Stimulated activated CD8-positive, alpha-beta memory T cell treated with anti-CD3 and anti-CD28 coated beads, Interleukin-7, amount 100 ng/mL, for 24 hours (primary cell): ENCODE measurements around the gene POLR3K.

Experiments used
- DNase-seq: peaks from one replicate; pipeline ENCODE4 v3.0.0-alpha.2; 2020; ENCODE audit warnings: low read depth

Gene POLR3K

DNA sequence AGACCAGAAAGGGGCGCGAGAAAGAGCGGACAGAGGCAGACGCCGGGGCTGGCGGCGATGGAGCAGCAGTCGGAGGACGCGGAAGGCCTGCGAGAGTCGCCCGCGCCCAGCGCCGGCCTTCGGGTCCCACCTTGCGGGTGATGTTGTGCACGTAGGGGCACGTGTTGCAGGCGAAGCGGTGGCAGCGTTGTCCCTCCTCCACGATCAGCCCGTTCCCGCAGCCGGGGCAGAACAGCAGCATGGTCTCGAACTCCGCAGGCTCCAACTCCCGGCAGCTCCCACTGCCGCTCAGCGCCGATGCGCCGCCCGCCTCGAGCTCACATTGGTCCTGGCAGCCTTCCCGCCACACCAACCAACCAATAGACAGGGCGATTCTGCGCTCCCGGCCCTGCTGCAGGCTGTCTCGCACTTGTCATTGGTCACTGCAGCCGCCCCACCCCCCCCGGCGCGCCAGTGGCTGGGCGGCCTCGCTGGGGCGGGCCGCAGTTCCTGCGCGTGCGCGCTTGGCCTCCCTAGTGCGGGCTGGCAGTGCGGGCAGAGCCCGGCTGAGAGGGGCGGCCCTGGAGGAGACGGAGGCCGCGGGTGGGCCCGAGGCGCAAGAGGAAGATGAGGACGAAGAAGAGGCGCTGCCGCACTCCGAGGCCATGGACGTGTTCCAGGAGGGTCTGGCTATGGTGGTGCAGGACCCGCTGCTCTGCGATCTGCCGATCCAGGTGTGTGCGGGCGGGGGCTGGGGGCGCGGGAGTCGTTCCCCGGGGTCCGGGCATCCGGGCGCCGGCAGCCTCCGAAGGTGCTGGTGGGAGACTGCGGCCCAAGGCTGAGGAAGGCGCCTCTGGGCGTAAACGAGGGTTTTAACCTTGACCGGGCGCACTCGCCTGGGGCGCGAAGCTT lies at the start of gene POLR3K, which contains the start of gene SNRNP25:
POLR3K (minus strand) TSS at position 263 of the 891 bp plus-strand sequence; CDS start at position 241, 22 bp downstream.
SNRNP25 (plus strand) TSS at position 483 of the 891 bp plus-strand sequence; CDS start at position 672, 189 bp downstream.
- peak; percentile 97 for DNase-seq

DNA sequence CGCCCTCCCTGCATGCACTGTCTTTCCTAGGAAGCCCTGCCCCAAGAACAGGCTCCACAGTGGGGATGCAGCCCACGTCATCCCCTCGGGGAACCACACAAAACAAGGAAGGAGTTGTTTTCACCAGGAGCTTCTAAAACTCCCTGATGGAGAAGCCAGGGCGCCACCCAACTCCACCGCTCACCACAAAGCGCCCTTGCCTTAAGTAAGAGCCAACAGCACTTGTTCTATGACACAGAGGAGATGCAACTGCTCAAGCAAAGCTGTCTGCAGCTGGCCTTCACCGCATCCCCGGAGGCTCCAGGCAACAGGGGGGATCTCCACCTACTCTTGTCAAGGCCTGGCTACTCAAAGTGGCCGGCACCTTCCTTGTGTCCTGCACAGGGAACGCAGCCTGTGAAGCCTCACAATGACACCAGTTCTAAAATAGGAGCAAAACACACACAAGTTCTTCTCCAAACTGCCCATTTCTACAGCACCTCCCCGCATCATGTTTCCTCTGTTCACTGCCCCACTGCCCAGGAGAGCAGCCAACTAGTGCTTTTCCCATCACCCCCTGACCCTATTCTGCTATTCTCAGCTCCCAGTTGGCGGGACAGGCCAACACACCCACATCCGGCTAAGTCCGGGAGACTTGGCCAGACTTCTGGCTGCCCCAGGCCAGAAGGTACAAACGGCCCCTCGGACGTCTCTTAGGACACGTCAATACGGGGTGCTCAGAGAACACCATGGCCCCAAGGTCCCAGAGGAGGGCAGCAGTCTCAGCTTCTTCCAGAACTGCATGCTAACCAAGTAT lies 48.9 kb upstream of the POLR3K start:
- no peak for DNase-seq

DNA sequence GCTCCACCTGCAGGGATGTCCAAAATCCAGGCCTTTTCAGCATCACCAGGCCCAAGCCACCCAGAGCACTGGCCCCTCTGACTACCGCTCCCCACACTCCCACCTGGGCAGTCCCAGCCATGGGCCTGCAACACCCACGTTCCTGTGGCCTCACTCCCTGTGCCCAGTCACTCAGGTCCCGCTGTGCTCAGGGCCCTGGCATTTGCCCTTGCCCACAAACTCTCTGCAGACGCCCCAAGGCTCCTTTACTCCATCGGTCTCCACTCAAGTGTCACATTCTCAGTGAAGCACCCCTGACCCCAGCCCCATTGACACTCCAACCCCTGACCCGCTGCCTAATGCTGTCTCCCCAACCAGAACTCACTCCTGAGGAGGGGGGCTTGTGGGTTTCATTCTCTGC lies 48.2 kb upstream of the POLR3K start:
- DNase-seq, result no peak

DNA sequence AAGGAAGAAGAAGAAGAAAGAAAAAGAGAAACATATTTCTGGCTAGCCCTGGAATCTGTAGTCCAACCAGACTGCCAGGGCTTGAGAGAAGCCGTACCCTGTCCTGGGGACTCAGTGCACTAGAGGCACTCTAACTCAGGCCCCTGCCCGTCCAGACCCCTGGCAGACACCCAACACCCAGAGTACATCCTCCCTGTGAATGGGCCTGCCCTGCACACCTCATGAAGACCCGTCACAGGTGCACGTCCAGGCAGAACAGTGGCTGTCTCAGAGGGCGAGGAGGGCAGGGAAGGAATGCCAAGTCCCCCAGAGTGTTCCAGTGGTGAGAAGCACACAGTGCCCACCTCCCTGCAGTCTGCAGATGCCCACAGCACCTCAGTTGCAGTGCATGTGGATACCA lies 47.6 kb upstream of the POLR3K start:
- DNase-seq, result no peak

DNA sequence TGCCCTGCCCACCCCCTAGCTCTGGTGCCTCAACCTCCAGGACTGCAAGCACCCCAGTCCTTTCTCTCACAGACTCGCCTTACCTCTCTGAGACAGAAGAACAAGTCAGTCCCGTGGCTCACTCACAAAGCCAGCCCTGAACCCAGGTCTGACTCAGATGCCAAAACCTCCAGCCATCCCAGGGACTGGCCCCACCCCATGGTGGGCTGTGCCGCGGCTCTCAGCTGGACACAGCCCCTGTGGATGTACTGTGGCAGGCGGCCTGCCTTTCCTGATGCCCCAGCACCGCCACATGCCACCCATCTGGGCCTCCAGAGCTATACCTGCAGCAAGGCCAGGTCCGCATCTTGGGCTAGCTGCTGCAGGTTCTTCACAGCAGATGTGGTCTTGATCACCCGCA lies 44.4 kb upstream of the POLR3K start:
- DNase-seq, result no peak

DNA sequence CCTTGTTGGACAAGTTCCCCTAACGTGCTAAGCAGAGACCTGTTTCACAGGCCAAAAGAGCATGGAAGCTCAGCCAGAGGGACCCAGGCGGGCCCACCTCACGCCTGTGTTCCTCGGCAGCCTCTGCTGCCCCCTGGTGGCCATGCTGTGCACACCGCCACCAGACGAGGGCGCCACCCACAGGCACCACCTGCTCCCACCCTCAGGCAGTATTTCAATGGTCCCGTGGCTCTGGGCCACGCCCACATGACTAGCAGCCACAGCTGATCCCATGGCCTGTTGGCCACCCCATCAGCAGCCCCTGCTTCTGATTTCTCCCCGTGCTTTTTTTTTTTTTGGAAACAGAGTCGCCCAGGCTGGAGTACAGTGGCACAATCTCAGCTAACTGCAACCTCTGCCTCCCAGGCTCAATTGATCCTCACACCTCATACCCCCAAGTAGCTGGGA lies 43.5 kb upstream of the POLR3K start:
- peak; percentile 77 for DNase-seq

DNA sequence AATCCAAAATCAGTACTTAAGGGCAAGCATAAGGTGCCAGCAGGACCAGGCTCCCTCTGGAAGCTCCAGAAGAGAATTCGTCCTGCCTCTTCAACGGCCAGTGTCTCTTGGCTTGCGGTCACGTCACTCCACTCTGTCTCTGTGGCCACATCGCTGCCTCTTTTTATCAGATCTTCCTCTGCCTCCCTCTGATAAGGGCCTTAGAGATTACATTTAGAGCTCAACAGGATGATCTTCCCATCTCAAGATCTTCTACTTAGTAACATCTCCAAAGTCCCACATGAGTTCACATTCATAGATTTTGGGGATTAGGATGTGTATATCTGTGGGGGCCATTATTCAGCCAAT lies 41.5 kb upstream of the POLR3K start:
- DNase-seq, result no peak

DNA sequence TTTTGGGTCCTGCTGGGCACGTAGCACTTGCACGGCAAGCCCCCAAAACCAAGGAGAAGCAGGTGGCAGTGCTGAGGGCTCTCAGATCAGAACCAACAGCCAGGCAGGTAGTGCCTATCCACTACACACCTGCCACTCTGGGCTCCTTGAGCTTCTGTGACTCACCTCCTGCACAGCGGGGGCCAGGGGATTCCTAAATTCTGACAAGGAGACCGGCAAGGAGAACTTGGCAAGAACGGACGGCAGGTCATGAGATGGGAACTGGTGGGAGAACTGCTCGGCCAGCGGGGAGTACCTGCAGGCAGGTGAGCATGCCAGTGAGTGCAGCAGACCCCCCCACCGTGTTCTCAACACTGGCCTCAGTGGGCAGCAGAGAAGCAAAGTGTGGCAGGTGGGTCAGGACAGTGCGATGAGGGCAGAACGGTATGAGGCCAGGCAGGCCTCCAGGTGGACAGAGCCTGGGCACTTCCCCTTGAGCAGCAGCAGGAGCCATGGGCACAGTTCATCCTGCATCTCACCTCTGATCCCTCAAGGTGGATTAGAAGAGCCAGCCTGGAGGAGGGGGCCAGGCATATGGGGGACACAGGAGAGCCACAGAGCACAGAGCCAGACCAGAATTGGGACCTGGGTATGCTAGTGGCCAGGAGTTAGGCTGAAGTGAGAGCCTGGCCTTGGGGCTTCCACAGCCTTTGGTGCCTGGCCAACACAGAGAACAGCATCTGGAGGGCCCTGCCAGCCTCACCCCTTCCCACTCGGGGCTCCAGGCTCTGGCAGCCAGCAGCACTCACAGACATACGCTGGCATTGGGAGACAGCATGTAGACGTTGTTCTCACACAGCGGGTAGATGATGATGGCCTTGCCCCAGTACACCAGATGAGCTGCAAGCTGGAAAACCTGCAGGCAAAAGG lies 39.3 kb upstream of the POLR3K start:
- DNase-seq, result no peak

DNA sequence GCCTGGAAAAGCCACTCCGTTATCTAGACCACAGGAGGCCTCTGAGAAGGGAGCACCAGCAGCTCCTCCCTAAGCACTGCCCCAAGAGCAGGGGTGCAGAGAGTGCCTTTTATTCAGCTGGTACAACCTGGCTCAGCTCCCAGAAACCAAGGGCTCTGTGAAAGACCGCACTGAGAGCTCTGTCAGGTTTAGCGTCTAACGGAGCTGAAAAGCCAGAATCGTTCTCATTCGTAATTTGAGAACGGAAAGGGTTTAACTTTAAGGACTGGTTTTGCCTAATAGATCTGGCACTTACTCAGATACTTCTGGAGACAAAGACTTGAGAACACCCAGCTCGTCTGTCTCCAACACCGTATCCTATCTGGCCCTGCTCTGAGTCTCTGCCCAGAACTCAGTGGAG lies 38.1 kb upstream of the POLR3K start:
- no peak for DNase-seq

DNA sequence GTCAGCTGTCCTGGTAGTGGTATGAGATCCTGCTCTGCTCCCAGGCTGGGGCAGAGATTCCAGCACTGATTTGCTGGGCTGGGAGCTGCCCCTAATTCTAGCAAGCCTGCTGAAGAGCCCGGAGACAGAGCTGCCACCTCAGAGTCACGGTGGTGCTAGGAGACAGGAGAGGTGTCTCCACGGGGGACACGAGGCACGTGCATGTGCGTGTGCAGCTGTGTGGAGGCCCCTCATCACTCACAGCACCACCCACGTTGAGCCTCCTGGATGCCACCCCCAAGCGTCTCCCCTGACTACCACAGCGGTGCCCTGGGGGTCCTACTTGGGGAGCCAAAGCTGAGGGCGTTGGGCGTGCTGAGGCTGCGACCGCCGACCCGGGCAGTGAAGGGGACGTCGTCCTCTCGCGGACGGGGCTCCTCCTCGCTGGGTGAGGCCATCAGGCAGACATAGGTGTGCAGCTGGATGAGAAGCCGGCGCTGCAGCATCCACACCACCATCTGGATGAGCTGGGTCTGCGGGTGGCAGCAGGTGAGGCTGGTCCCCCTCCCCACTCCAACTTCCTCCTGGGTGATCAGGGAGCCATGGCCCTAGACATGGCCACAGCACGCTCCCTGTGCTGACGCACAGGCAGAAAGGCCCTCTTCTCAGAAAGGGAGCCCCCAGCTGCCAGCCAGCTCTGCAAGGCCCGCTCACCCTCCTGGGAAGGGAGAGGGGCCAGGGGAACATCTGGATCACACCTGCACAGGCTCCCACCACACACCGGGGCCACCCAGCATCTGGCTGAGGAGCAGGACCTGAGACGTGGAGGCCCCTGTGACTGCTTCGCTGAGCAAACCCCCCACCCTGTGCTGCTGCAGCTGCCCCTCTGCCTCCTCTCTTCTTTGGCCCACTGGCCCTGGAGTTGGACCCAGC lies 36.2 kb upstream of the POLR3K start:
- DNase-seq, result no peak

DNA sequence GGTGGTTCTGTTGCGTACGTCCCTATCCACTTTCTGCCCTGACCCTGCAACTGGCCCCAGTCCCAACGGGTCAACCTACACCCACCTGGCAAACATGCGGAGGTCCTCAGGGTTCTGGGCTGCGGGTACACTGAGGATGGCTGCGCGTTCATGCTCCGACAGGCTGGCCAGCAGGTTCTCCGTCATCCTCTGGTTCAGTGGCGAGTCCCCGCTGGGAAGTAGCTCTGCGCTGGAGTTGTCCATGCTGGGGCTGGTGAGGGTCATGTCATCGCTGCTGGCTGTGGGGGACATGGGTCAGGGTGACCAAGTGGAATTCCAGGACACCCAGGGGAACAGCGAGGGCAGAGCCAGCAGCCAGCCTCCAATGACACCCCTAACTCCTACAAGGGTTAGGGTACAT lies 35.2 kb upstream of the POLR3K start:
- DNase-seq, result no peak

DNA sequence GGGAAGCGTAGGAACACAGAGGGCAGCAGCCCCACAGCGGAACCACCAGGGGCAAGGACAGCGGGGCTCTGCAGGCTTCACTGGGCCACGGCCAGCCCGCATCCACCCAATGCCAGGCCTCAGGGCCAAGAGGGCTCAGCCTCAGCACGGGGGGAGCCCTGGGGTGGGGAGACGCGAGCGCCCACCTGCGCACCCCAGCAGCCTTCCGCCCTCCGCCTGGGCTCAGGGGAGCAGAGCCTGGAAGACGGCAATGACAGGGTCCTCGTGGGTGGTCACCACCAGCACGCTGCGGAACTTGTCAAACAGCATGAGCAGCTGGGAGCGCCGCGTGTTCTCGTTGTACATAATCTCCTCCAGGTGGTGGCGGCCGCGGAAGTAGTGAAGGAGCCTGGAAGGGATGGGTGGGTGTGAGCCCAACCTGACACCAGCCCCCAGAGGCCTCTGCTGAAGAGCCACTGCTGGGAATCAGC lies 33.1 kb upstream of the POLR3K start:
- no peak for DNase-seq

DNA sequence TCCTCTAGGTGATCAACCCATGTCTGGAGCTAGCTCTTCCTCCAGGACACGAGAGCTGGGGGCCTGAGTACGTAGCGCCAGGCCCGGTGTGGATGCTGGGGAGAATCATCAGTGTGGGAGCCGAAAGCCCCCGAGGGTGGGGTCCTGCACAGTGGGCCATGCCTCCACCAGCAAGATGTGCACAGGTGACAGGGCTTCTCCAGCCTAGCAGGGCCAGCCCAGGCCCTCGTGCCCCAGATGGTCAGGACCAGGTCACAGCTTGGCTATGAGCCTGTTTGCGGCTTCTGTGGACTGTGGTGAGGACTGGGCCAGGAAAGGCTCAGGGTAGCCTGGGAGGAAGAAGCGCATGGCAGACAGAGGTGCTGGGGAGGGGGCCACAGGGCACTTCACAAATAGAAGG lies 32.5 kb upstream of the POLR3K start:
- DNase-seq, result no peak

DNA sequence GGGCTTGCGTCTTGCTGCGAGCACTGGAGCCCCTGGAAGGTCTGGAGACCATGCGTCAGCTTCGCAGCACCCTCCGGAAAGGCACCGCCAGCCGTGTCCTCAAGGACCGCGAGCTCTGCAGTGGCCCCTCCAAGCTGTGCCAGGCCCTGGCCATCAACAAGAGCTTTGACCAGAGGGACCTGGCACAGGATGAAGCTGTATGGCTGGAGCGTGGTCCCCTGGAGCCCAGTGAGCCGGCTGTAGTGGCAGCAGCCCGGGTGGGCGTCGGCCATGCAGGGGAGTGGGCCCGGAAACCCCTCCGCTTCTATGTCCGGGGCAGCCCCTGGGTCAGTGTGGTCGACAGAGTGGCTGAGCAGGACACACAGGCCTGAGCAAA lies 32.0 kb upstream of the POLR3K start:
- no peak for DNase-seq

DNA sequence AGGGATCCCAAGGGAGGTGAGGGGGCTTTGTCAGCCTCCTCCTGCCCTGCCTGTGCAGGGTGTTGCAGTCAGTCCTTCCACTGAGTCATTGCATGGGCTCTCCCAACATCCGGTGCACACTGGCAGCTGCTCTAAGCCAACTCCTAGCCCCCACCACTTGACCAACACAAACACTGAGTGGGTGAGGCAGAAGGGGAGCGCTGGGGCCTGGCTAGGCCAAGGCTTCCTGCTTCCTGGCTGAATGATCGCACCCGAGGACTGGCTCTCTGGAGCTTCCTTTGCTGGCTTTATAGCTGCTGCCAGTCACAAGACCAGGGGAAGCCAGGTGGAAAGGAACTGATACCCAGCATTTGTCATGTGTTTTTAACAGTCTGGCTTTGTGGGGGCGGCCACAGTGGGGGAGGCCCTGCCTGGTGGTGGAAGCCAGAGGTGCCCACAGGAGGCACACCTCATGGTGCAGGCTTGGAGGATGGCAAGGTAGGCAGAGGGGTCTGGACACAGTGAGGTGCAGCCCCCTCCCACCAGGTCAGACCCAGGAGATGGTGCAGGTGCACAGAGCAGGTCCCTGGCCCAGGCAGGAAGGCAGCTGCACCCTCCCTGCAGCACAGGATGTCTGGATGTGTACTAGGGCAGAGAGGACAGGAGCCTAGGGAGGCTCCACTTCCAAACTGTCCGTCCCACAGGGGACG lies 31.5 kb upstream of the POLR3K start:
- peak; percentile 43 for DNase-seq

DNA sequence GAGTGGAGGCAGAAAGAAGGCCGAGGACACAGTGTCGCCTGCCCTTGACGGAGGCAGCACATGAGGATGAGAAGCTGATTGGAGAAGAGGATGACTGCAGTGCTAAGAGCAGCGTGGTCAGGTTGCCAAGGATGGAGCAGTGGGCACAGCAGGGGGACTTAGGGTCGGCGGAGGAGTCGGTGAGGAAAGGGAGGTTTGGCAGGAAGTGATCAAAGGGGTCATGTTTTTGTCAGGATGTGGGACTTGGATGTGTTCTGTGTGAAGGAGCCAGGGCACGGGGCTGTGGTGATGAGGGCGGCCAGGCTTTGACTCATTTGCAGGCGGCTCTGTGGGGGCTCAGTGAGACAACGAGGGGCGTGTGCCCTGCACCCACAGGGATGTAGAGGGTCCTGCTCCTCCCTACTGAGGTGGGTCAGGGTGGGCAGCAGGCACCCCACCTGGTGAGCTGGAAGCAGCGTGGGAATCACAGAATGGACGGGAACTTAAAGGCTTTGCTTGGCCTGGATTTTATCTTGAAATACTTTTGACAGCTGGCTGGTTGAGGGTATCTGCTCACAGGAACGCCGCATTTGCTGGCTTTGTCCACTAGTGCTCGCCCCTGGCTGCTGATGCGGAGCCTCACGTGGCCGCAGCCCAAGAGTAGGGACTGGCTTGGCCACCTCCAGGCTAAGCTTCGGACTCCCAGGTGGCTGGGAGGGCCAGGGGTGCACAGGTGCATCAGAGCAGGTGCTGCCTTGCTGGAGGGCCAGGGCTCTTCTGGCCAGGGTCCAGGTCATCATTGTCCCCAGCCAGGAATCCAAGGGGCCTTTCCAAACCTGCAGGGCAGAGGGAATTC lies 30.6 kb upstream of the POLR3K start:
- DNase-seq, result no peak

DNA sequence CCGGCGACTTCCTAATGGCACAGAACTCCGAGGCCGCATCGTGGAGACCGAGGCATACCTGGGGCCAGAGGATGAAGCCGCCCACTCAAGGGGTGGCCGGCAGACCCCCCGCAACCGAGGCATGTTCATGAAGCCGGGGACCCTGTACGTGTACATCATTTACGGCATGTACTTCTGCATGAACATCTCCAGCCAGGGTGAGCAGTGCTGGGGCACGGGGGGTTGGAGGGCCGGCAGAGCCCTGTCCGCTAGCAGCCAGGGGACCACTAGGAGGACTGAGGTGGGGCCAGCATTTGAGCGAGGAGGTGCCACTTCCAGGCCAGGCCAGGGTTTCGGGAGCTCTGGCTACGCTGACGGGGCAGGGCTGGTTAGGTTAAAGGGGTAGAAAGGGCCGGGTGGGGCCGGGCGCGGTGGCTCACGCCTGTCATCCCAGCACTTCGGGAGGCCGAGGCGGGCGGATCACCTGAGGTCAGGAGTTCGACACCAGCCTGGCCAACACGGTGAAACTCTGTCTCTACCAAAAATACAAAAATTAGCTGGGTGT lies 29.7 kb upstream of the POLR3K start:
- DNase-seq, result no peak

DNA sequence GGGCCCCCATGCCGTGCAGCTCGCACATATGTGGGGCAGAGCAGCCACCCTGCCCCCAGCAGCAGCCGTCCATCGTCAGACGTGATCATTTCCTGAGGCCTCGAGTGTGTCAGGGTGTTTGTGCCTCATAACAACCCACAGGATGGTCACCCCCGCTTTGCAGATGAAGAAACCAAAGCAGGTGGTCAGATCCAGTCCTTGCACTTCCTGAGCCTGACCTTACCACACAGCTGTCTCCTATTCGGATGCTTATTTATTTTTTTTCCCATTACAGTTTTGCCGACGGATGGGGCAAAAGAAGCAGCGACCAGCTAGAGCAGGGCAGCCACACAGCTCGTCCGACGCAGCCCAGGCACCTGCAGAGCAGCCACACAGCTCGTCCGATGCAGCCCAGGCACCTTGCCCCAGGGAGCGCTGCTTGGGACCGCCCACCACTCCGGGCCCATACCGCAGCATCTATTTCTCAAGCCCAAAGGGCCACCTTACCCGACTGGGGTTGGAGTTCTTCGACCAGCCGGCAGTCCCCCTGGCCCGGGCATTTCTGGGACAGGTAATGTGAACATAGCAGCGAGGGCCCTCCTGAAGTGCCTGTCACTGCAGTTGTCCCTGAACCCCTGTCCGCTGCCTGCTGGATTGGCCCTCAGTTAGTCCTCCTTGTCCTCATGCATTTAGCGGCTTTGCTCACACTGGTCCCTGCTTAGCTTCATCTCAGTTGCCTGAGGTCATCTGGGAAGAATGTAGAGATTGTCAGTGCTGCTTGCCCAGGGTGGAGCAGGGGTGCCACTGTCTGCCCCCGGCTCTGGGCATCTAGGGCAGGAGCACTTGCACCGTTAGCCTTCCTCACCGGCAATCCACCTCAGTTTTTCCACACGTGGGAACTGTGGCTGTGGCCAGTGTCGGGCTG lies 26.0 kb upstream of the POLR3K start:
- DNase-seq, result no peak
